HG03060 (cell line): ENCODE results near the gene PFN1.
"Not testable (repeated sequence)": the region's sequence is repeated elsewhere in the genome, so short reads cannot be mapped to it uniquely, and the experiment has no call there.

Experiments used
- ATAC-seq: cut with Tn5 transposase; IDR thresholded peaks from one replicate; pipeline ENCODE4 v1.9.1; 2021; ENCODE audit warnings: low read depth, moderate number of reproducible peaks; ENCODE audit not compliant: unreplicated experiment

The PFN1 gene

DNA sequence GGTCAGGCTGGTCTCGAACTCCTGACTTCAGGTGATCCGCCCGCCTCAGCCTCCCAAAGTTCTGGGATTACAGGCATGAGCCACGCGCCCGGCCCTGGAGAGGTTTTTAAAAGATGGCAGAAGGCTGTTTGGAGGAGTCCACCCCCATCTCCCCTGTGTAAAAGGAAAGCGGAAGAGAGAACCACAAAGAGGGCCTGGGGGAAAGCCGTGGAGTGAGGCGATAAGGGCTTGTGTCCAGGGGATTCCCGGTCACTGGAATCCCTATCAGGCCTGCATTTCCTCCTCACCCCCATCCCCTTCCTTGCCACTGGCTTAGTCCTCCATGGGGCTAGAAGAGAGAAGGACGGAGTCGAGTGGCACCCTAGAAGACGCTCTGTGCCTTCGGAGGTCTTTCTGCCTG lies 16.4 kb downstream of the PFN1 start, which contains the start of gene GP1BA:
Gene GP1BA (plus strand): TSS at position 315 of the 400 bp plus-strand sequence. CDS start 328 bp downstream, outside the sequence.
- ATAC-seq = no peak

DNA sequence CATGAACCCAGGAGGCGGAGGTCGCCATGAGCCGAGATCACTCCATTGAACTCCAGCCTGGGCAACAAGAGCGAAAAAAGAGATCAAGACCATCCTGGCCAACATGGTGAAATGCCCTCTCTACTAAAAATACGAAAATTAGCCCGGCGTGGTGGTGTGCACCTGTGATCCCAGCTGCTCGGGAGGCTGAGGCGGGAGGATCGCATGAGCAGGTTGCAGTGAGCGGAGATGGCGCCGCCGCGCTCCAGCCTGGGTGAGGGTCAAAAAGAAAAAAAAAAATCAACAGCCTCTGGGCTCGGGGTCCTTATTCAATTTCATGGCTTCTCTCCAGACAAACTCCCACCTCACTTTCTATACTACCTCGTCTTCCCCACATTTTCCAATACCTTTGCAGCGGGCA lies 19.4 kb downstream of the PFN1 start:
- ATAC-seq = no peak

DNA sequence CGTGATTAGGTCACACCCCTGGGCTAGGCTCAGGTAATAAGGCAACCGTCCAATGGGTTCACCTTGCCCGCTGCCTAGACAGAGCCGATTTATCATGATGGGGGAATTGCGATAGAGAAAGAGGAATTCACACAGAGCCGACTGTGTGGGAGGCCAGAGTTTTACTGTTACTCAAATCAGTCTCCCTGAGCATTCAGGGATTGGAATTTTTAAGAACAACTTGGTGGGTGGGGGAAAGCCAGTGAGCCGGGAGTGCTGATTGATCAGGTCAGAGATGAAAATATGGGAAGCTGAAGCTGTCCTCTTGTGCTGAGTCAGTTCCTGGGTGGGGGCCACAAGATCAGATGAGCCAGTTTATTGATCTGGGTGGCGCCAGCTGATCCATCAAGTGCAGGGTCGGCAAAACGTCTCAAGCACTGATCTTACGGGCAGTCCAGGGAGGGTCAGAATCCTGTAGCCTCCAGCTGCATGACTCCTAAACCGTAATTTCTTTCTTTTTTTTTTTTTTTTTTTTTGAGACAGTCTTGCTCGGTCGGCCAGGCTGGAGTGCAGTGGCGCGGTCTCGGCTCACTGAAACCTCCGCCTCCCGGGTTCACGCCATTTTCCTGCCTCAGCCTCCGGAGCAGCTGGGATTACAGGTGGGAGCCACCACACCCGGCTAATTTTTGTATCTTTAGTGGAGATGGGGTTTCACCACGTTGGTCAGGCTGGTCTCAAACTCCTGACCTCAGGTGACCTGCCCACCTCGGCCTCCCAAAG lies 21.6 kb downstream of the PFN1 start:
- ATAC-seq = not testable (repeated sequence)

DNA sequence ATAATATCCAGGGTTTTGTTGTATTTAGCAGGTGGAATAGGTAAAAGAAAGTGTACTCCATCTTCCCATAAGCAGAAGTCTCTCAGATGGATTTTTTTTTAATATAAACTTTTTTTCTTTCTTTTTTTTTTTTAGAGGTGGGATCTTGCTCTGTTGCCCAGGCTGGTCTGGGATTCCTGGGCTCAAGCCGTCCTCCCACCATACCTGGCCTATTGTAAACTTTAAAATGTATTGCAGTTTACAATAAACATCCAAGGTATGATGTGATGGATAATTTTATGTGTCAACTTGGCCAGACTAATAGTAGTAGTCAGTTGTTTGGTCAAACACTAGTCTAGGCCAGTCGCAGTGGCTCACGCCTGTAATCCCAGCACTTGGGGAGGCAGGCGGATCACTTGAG lies 27.0 kb downstream of the PFN1 start:
- no peak for ATAC-seq

DNA sequence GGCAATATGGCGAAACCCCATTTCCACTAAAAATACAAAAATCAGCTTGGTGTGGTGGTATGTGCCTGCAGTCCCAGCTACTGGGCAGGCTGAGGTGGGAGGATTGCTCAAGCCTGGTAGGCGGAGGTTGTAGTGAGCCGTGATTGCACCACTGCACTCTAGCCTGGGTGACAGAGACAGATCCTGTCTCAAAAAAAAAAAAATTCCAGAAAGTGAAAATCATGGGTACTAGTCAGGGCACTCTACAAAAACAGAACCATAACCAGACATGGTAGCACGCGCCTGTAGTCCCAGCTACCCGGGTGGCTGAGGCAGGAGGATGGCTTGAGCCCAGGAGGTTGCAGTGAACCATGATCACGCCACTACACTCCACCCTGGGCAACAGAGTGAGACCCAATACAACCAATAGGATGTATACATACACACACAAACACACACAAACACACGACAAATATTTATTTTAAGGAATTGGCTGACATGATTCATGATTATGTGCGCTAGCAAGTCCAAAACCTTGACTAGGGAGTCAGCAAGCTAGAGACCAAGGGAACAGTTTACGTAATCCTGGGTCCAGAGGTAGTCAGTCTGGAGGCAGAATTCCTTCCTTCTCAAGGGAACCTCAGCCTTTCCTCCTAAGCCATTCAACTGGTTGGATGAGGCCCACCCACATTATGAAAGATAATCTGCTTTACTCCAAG lies 27.8 kb downstream of the PFN1 start:
- no peak for ATAC-seq

DNA sequence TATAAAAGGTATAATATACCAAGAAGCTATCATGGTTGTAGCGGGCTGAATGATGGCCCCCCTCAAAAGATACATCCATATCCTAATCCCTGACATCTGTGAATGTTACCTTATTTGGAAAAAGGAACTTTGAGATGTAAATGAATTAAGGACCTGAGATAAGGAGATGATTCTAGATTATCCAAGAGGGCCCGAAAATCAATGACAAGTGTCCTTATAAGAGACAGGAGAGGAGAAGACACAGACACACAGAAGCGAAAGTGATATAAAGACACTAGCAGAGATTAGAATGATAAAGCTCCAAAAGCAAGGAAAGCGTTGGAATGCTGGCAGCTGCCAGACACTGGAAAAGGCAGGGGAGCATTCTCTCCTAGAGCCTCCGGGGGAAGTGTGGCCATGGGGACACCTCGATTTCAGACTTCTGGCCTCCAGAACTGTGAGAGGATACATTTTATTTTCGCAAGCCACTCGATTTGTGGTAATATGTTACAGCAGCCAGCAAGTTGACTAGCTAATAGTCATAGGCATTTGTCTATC lies 28.8 kb downstream of the PFN1 start:
- no peak for ATAC-seq

DNA sequence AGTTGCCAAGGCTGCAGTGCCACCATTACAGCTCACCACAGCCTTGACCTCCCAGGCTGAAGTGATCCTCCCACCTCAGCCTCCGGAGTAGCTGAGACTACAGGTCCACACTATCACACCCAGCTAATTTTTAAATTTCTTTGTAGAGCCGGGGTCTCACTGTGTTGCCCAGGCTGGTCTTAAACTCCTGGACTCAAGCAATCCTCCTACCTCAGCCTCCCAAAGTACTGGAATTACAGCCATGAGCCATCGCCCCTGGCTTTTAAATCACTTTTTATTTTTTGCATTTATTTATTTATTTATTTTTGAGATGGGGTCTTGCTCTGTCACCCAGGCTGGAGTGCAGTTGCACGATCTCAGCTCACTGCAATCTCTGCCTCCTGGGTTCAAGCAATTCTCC lies 33.8 kb downstream of the PFN1 start:
- ATAC-seq = not testable (repeated sequence)

DNA sequence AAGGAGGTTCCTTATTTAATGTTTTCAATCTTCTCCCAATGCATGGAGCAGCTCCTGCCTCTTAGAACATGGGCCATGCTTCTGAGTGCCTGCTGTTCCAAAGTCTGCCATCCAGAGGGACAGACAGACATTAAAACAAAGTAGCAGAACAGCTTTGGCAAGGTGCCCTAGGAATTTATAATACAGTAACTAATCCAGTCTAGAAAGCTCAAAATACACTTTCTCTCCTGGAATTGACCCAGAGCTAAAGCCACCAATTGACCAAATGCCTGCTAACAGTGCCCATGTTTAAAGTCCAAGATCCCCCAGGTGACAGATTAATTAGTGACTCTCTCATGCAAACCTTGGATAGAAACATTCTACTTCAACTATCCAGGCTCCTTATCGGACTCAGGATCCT lies 34.3 kb downstream of the PFN1 start:
- no peak for ATAC-seq

DNA sequence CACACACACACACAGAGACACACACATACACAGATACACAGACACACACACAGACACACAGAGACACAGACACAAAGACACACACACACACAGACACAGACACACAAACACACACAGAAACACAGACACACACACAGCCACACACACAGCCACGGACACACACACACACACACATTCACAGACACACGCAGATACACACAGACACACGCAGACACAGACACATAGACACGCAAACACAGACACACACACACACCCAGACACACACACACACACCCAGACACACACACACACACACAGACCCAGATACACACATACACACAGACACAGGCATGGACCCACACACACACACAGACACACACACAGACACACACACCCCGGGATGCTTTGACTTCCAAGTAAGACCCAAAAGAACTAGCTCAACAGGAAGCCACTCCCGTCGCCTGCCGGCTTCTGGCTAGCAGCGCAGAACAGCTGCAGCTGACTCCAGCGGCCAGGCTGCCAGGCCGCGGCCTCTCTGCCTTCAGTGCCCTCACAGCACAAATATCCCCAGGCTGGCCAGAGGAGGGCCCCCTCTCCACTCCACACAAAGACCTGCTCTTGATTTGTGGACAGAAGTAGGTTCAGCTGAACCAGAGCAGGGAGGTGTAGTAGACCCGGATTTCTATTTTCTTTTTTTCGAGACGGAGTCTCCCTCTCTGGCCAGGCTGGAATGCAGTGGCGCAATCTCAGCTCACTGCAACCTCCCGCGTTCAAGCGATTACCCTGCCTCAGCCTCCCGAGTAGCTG lies 39.4 kb downstream of the PFN1 start:
- ATAC-seq = no peak

DNA sequence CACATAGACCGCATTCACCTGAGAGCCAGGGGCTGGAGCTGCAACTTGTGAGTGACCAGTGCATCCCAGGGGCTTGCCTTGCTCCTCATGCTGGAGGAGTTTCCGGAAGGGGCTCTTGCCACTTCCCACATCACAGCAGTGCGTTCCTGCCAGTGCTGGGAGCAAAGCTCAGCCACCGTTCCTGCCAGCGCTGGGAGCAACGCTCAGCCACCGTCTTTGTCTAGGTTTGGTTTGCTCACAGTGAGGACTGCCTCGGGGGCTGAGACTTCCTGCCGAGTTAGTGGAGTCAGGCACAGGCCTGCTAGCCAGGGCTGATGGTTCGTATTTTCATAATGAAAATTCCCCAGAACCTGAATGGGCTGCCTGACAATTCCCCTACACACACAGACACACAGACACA lies 40.0 kb downstream of the PFN1 start:
- ATAC-seq = no peak

DNA sequence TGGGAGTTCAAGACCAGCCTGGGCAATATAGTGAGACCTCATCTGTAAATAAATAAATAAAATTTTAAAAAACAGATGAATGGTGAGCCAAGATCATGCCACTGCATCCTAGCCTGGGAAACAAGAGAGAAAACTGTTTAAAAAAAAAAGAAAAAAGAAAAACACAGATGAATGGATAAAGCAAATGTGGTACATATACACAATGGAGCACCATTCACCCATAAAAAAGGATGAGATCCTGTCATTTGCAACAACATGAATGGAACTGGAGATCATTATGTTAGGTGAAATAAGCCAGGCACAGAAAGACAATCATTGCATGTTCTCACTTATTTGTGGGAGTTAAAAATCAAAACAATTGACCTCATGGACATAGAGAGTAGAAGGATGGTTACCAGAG lies 41.7 kb downstream of the PFN1 start:
- not testable (repeated sequence) for ATAC-seq

DNA sequence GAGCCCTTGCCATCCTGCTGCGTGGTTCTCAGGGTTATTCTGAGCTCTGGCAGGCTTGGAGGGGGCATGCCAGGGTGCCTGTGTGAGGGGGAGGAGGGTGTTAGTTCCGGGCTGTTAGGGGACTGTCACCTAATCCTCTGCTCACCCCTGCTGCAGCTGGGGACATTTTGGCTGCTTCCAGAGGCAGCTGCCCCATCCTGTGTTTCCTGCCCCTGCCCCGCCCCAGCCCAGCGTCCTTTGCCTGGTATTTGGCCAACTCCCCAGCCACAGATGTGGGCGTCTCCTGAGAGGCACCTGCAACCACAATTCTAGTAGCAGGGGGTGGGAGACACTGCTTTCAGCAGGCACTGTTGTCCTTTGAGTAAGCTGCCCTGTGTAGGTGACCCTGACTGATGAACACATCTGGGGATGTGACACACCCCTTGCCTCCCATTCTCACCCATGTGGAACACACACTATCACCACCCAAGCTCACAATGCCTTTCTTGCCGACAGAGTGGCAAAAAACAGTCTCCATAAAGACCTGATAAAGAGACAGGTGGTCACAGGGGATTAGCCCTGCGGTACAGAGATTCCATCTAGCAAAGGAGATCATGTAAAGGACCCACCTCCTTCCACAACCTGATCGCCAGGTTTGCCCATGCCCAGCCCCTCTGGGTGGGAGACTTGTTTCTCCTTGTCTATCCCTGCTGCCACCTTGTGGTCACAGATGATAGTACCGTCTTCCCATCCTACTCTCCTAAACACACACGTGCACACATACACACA lies 45.1 kb downstream of the PFN1 start, which contains the start of gene CHRNE:
Gene CHRNE (minus strand): TSS at position 48 of the 768 bp plus-strand sequence. CDS start 35 bp downstream, at position 13.
- no peak for ATAC-seq

DNA sequence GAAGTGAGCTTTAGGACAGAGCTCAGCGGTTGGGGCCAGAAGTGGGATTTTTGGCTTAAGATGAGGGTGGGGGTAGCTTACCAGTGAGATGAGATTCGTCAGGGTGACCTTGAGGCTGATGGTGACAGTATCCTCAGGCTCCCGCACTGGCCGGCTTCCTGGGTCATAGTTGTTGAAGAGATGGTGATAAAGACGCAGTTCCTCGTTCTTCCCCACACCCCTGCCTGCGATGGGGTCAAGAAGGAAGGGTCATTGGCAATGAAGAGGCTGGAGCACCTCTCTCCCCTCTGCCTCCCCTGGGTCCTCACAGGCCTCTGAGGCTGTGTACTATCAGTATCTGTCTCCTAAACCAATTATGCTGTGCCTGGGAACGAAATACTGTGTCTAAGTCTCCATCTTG lies 45.8 kb downstream of the PFN1 start:
- ATAC-seq = no peak

DNA sequence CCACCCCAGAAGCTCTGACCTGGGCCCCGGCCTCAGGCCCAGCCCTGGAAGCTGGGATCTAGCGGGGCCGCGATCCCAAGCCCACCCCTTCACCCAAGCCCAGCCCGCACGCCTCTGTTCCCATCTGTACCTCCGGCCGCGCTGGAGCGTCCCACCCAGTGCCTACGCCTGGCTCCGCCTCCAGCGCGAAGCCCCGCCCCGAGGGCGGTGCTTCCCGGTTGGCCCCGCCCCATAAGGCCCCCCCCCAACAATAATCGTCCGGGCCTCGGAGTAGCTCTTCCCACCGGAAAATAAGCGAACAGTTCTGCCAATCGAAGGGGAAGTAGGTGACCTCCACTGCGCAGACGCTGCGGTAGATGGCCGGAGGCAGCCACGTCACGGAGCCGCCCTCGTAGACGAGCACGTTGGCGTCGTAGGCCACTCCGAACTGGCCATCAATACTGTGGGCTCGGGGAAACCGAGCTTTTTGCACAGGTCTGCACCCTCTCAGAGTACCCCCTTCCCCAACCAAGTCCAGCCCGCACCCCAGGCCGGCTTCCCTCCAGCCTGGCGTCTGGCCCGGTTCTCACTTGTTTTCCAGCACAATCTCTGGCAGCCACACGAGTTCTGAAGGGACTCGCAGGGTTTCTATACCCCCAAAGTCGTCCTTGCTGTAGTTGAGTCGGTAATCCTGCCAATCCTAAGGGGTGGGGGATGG lies 46.5 kb downstream of the PFN1 start:
- no peak for ATAC-seq

DNA sequence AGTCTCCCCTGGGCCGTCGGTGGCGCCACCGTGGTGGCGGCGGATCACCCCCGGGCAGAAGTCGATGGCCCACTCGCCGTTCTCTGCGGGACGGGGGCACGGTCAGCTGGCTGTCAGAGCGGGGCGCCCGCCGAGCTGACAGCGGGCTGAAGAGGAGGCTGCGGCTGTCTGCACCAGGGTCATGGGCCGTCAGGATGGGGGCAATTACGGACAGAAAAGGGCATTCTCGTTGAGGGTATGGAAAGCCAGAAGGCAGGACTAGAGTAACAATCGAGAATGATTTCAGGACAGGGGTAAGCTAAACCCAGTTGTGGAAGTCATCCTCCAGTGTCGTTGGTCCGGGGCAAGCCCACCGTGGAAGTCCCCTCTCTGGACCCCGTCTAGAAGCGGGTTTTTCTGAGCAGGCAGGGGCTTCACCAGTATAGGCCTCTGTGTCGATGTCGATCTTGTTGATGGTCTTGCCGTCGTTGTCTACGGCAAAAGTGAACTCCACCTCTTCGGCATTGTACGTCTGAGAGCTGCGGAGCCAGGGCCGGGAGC lies 47.2 kb downstream of the PFN1 start:
- ATAC-seq = no peak

DNA sequence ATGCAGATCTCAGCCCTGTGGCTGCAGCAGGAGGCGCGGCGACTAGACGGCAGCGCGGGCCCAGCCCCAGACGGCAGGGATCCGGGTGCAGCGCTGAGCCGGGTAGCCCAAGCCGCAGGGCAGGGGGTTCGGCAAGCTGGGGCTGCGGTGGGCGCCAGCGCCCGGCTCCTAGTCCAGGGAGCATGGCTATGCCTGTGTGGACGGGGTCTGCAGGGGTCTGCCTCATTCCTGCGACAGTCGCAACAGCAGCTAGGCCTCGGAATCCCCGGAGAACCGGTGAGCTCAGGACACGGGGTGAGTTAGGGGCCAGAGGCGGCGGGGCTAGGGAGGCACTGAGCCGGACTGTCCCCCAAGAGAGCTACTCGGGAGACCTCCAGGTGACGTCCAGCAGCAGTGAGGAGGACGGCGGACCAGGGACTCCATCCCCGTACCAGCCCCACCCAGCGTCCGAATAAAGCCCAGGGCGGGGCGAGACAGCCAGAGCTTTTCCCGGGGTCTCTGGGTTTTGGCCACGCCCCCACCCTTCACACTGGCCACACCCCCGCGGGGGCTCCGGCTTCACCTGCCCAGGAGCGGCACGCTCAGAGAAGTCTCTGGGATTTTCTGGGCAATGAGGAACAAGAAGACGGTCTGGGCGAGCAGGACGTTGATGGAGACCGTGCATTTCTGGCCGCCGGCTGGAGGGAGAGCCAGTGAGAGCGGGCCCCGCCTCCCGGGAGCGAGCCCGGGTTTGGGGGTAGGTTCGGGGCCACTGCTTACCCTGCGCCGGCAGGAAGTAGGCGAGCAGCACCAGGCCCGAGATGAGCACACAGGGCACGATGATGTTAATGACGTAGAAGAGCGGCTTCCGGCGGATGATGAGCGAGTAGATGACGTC lies 47.9 kb downstream of the PFN1 start:
- no peak for ATAC-seq

DNA sequence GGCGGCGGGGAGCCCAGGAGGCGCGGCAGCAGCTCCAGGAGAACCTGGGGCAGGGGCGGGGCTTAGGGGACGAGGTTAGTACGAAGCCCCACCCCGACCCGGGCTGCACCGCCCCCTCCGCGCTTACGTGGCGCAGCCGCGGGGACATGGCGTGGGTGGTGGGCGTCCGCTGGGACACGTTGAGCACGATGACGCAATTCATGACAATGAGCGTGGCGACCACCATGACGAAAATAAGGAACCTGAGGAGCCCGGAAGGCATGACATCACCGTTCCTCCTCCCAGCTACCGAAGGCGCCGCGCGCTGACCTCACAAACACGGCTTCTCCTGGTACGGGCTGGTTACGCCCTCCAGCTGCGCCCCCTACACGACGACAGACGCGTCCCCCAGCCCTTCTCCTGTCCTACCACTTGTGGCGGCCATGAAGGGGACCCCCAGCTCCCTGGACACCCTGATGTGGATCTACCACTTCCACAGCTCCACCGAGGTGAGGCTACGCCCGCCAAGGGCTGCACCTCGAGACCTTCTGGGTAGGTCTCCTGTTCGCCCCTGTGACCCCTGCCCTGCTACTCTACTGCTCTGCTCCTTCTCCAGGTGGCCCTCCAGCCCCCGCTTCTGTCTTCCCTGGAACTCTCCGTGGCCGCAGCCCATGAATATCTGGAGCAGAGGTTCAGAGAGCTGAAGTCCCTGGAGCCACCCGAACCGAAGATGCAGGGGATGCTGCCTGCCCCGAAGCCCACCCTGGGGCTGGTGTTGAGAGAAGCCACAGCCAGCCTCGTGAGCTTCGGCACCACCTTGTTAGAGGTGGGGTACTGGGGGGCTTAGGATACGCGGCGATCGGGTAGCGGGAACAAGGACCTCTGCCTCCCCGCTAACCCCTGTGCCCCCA lies 48.7 kb downstream of the PFN1 start, which contains the start of gene C17orf107:
Gene C17orf107 (plus strand): TSS at position 196 of the 890 bp plus-strand sequence. CDS start 227 bp downstream, at position 423.
- ATAC-seq = no peak
